SK-N-SH (cell line): Measurements from ENCODE around the gene PLCG2. TPM values are rescaled to one million over a fixed set of nuclear protein-coding genes. Genes with fewer than 3 reads are reported as not detected.

Experiments used
- CTCF ChIA-PET: fragments of 300-600, 350-600 bp; formaldehyde crosslinking; extraction: SDS; loops from one replicate; lab custom pipeline; 2021; lab: Yijun Ruan, JAX
- POLR2A ChIA-PET: fragments of 350-600 bp; sonication (Branson Sonifier 250); formaldehyde crosslinking; extraction: SDS; loops from one replicate; lab custom pipeline; 2020; ENCODE audit warnings: antibody characterized with exemption, inconsistent platforms; lab: Yijun Ruan, JAX
- DNase-seq: peaks from one replicate; pipeline ENCODE4 v3.0.0; 2012
- H2AFZ ChIP-seq: fragments of 200-600 bp; sonication (generic); 2 replicates; pipeline ENCODE4 v1.8.1; 2016; ENCODE audit warnings: antibody characterized with exemption, mild to moderate bottlenecking, low read depth
- H3F3A ChIP-seq: fragments of 200-600 bp; sonication (generic); replicated peaks from 2 replicates; pipeline ENCODE3; 2016; ENCODE audit warnings: antibody characterized with exemption, mild to moderate bottlenecking; ENCODE audit not compliant: insufficient read depth
- H3K27ac ChIP-seq, 2 experiments: fragments of 200-500 bp in 1 of 2; fragments of 200-600 bp in 1 of 2; sonication (Bioruptor generic) in 1 of 2; sonication (generic), shearing (Covaris generic) in 1 of 2; 2 replicates each; pipeline versions ENCODE4 v1.5.1 to v1.6.1; 2014 to 2016; ENCODE audit warnings: low read depth in 2 of 2, inconsistent platforms in 1 of 2, low read length in 1 of 2, mild to moderate bottlenecking in 1 of 2, mixed read lengths in 1 of 2
- H3K27me3 ChIP-seq: fragments of 200-600 bp; sonication (generic), shearing (Covaris generic); 2 replicates; pipeline ENCODE4 v1.6.1; 2016; ENCODE audit warnings: mixed run types; ENCODE audit not compliant: insufficient read depth
- H3K36me3 ChIP-seq, 2 experiments: fragments of 200-500 bp in 1 of 2; fragments of 200-600 bp in 1 of 2; sonication (Bioruptor generic) in 1 of 2; sonication (generic) in 1 of 2; replicated peaks in 1 of 2; 2 replicates each; pipeline versions ENCODE3 to v1.5.1; 2014 to 2016; ENCODE audit warnings: low read length in 1 of 2, mild to moderate bottlenecking in 1 of 2; ENCODE audit not compliant: insufficient read depth in 2 of 2, control insufficient read depth in 1 of 2
- H3K4me1 ChIP-seq, 2 experiments: fragments of 200-500 bp in 1 of 2; fragments of 200-600 bp in 1 of 2; sonication (Bioruptor generic) in 1 of 2; sonication (generic), shearing (Covaris generic) in 1 of 2; 2 replicates each; pipeline versions ENCODE4 v1.5.1 to v1.6.1; 2014 to 2016; ENCODE audit warnings: low read depth in 1 of 2, low read length in 1 of 2, mixed run types in 1 of 2; ENCODE audit not compliant: insufficient read depth in 2 of 2, control insufficient read depth in 1 of 2
- H3K4me2 ChIP-seq: fragments of 200-600 bp; sonication (generic), shearing (Covaris generic); 2 replicates; pipeline ENCODE4 v1.6.1; 2017; ENCODE audit warnings: mixed run types
- H3K4me3 ChIP-seq, 2 experiments: fragments of 200-500 bp in 1 of 2; fragments of 200-600 bp in 1 of 2; sonication (Bioruptor generic) in 1 of 2; sonication (generic), shearing (Covaris generic) in 1 of 2; 2 replicates each; pipeline versions ENCODE4 v1.5.1 to v1.8.1; 2014 to 2016; ENCODE audit warnings: low read depth in 2 of 2, inconsistent platforms in 1 of 2, low read length in 1 of 2, mild to moderate bottlenecking in 1 of 2, mixed read lengths in 1 of 2, moderate library complexity in 1 of 2
- H3K79me2 ChIP-seq: fragments of 200-600 bp; sonication (generic); 2 replicates; pipeline ENCODE4 v1.8.1; 2017; ENCODE audit warnings: mild to moderate bottlenecking; ENCODE audit not compliant: insufficient read depth
- H3K9ac ChIP-seq: fragments of 200-600 bp; sonication (generic); 2 replicates; pipeline ENCODE4 v1.6.1; 2017; ENCODE audit warnings: mixed run types
- H3K9me2 ChIP-seq: fragments of 200-600 bp; sonication (generic); 2 replicates; pipeline ENCODE4 v1.6.1; 2017; ENCODE audit warnings: mixed run types
- H3K9me3 ChIP-seq: fragments of 200-600 bp; sonication (generic); 2 replicates; pipeline ENCODE4 v1.6.1; 2017; ENCODE audit warnings: mixed run types, mild to moderate bottlenecking, moderate library complexity
- H4K20me1 ChIP-seq: fragments of 200-600 bp; sonication (generic); 2 replicates; pipeline ENCODE4 v1.6.1; 2017; ENCODE audit warnings: mild to moderate bottlenecking, mixed run types; ENCODE audit not compliant: insufficient read depth
- EP300 ChIP-seq, 2 experiments: IDR thresholded peaks; 2 replicates each; pipeline versions ENCODE4 v1.4.0 to v1.6.1; 2012; ENCODE audit warnings: borderline replicate concordance in 1 of 2, low read depth in 1 of 2, low read length in 1 of 2
- EZH2phosphoT487 ChIP-seq: fragments of 200-600 bp; sonication (generic); IDR thresholded peaks from 2 replicates; pipeline ENCODE4 v1.6.1; 2017; ENCODE audit warnings: low read depth, mixed run types, mild to moderate bottlenecking, antibody characterized with exemption, moderate library complexity, borderline replicate concordance
- FOXM1 ChIP-seq: IDR thresholded peaks from 2 replicates; pipeline ENCODE4 v1.4.0; 2012; ENCODE audit warnings: low read depth, mild to moderate bottlenecking
- GATA2 ChIP-seq: sonication (generic); formaldehyde crosslinking; IDR thresholded peaks from 2 replicates; pipeline ENCODE4 v1.5.0; 2020; ENCODE audit warnings: mild to moderate bottlenecking, missing genetic modification reagents
- MXI1 ChIP-seq: IDR thresholded peaks from 2 replicates; pipeline ENCODE4 v1.6.1; 2012; ENCODE audit warnings: mild to moderate bottlenecking, low read depth, low read length, improper control_type of control experiment
- NRF1 ChIP-seq: IDR thresholded peaks from 2 replicates; pipeline ENCODE4 v1.6.1; 2012; ENCODE audit warnings: low read depth, mild to moderate bottlenecking, low read length
- POLR2AphosphoS5 ChIP-seq: IDR thresholded peaks from 2 replicates; pipeline ENCODE4 v1.6.1; 2012; ENCODE audit warnings: low read depth, low read length
- RAD21 ChIP-seq: IDR thresholded peaks from 2 replicates; pipeline ENCODE4 v1.6.1; 2012; ENCODE audit warnings: mild to moderate bottlenecking, low read length
- SIN3A ChIP-seq: IDR thresholded peaks from 2 replicates; pipeline ENCODE4 v1.6.1; 2012; ENCODE audit warnings: low read depth, mild to moderate bottlenecking, low read length, moderate library complexity, borderline replicate concordance
- TCF12 ChIP-seq: IDR thresholded peaks from 2 replicates; pipeline ENCODE4 v1.4.0; 2012
- TEAD4 ChIP-seq: IDR thresholded peaks from 2 replicates; pipeline ENCODE4 v1.4.0; 2012; ENCODE audit warnings: mild to moderate bottlenecking, borderline replicate concordance; ENCODE audit not compliant: insufficient read depth
- YY1 ChIP-seq: IDR thresholded peaks from 2 replicates; pipeline ENCODE4 v1.4.0; 2012; ENCODE audit warnings: low read depth, mild to moderate bottlenecking
- ZBTB33 ChIP-seq: IDR thresholded peaks from 2 replicates; pipeline ENCODE4 v1.4.0; 2012; ENCODE audit warnings: low read depth, borderline replicate concordance
- WGBS: methylation state at CpG from one replicate; pipeline ENCODE4 v1.1.6; 2017; ENCODE audit warnings: low lambda C conversion rate; 5-methylcytosine and 5-hydroxymethylcytosine counted together
- polyA plus RNA-seq, 3 experiments: library from polyadenylated mRNA; depleted of rRNA; stranded (reverse); fragments of >200 nt; gene quantifications; 2 replicates each; pipeline ENCODE4 v1.2.3, GENCODE V29; 2012
- TF ChIP-seq, protein P1 (sequence below): IDR thresholded peaks from 2 replicates; pipeline ENCODE4 v1.6.1; 2012; ENCODE audit warnings: mild to moderate bottlenecking, low read depth, low read length, moderate library complexity
- TF ChIP-seq, protein P2 (sequence below): fragments of 150-350 bp; IDR thresholded peaks from 2 replicates; pipeline ENCODE4 v1.6.1; 2016; ENCODE audit warnings: mild to moderate bottlenecking, low read depth, low read length
- TF ChIP-seq, protein P3 (sequence below): IDR thresholded peaks from 2 replicates; pipeline ENCODE4 v1.4.0; 2012; ENCODE audit warnings: low read depth

PLCG2 gene
- polyA plus RNA-seq, 1 of the 3 experiments (the other 2 are of a cell fraction), result 0.23 TPM

- TF ChIP-seq ZBTB33, result no peak
- TF ChIP-seq SIN3A, result no peak
These were observed 225.5 kb downstream of the PLCG2 start (continued) for GRCh38 chr16:82004601-82005000.

DNA sequence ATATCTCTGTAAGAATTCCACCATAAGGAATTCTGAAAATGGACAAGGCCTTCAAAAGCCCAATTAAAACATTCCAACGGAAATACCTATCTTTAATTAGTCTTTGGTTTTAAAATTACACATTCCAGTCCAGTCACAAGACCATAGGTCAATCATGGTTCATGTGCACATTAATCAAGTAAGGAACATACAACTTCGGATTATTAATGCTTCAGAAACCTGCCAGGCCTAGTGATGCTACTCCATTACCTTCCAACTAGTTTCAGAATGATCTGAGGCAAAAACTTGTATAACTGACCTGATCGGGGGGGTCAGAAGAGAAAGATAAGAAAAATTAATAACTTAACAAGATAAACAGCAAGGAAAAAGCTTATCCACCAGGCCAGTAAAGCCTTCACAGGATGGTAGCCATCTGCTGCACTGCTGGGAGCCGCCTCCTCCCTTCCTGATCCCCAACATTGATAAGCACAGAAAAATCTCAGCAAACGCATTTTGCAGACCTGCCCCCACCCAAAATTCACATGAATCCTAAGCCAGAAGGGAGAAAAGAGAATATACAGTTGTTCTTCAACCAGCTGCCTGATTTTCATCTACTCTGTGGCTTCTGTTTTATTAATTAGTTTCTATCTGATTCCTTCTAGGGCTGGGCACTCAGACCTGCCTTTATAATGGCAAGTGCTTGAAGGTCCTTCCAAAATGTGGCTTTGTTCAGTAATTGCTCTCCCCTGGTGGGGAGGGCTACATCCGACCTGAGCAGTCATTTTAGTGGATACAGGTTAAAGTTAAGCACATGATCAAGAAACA lies 226.1 kb downstream of the PLCG2 start:
- TF ChIP-seq GATA2 (CRISPR knock-in tag) (peak; percentile 23; the same call in 1 of the 2 replicates), MXI1 (no peak)
- TF ChIP-seq, all 33 proteins: peak for 1
- no peak overlapping the region for H3K4me2 ChIP-seq
- 0 out of 2 replicates have a peak, but pooled peaks cover 4% of the 10 kb centered on the region for H3K27me3 ChIP-seq
- H3K9me3 ChIP-seq, result 0 out of 2 replicates have a peak, but pooled peaks cover 3% of the 10 kb centered on the region
- H3F3A ChIP-seq, result no peaks in the 10 kb centered on the region
- no peak overlapping the region for H2AFZ ChIP-seq
- DNase-seq, result peak; percentile 33
- H3K4me3 ChIP-seq, result no peak overlapping the region
- peaks cover 0 to 3% of the 10 kb centered on the region in 2 experiments; a peak in 1 of 4 replicates for H3K4me1 ChIP-seq
- no peaks in the 10 kb centered on the region for H4K20me1 ChIP-seq
- H3K36me3 ChIP-seq, result no peaks in the 10 kb centered on the region
- no peaks in the 10 kb centered on the region for H3K9me2 ChIP-seq
- 17% methylated on average over 6 of the region's 6 CpGs for WGBS
- H3K27ac ChIP-seq, result no peak overlapping the region
- no peaks in the 10 kb centered on the region for H3K79me2 ChIP-seq
- no peak overlapping the region for H3K9ac ChIP-seq
- POLR2A ChIA-PET, result no interaction called here
- CTCF ChIA-PET, result no interaction called here

GRCh38 chr16:82006036-82006435 lies 226.9 kb downstream of the PLCG2 start:
- no peak overlapping the region for H3K9ac ChIP-seq
- H3K79me2 ChIP-seq, result no peaks in the 10 kb centered on the region
- 50% methylated on average over 5 of the region's 5 CpGs for WGBS
- 0 out of 2 replicates have a peak, but pooled peaks cover 3% of the 10 kb centered on the region for H3K9me3 ChIP-seq
- no peaks in the 10 kb centered on the region for H4K20me1 ChIP-seq
- H3K9me2 ChIP-seq, result no peaks in the 10 kb centered on the region
- 0 out of 2 replicates have a peak, but pooled peaks cover 4% of the 10 kb centered on the region for H3K27me3 ChIP-seq
- no peak overlapping the region for H2AFZ ChIP-seq
- H3K4me3 ChIP-seq, result no peak overlapping the region
- peaks cover 0 to 3% of the 10 kb centered on the region in 2 experiments; a peak in 1 of 4 replicates for H3K4me1 ChIP-seq
- no peaks in the 10 kb centered on the region for H3F3A ChIP-seq
- H3K36me3 ChIP-seq, result no peaks in the 10 kb centered on the region
- no peak overlapping the region for H3K4me2 ChIP-seq
- CTCF ChIA-PET, result no interaction called here
- DNase-seq, result no peak
- POLR2A ChIA-PET, result no interaction called here
- H3K27ac ChIP-seq, result no peak overlapping the region
- TF ChIP-seq, protein P1, sequence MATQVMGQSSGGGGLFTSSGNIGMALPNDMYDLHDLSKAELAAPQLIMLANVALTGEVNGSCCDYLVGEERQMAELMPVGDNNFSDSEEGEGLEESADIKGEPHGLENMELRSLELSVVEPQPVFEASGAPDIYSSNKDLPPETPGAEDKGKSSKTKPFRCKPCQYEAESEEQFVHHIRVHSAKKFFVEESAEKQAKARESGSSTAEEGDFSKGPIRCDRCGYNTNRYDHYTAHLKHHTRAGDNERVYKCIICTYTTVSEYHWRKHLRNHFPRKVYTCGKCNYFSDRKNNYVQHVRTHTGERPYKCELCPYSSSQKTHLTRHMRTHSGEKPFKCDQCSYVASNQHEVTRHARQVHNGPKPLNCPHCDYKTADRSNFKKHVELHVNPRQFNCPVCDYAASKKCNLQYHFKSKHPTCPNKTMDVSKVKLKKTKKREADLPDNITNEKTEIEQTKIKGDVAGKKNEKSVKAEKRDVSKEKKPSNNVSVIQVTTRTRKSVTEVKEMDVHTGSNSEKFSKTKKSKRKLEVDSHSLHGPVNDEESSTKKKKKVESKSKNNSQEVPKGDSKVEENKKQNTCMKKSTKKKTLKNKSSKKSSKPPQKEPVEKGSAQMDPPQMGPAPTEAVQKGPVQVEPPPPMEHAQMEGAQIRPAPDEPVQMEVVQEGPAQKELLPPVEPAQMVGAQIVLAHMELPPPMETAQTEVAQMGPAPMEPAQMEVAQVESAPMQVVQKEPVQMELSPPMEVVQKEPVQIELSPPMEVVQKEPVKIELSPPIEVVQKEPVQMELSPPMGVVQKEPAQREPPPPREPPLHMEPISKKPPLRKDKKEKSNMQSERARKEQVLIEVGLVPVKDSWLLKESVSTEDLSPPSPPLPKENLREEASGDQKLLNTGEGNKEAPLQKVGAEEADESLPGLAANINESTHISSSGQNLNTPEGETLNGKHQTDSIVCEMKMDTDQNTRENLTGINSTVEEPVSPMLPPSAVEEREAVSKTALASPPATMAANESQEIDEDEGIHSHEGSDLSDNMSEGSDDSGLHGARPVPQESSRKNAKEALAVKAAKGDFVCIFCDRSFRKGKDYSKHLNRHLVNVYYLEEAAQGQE, result no peak
- TF ChIP-seq EP300 (IDR thresholded peaks at IDR 0.05; ENCODE audit: borderline replicate concordance in 1 of 2, low read depth in 1 of 2, low read length in 1 of 2) (no peak), TCF12 (no peak), EZH2phosphoT487 (no peak), TEAD4 (no peak), NRF1 (no peak), FOXM1 (no peak), YY1 (no peak), POLR2AphosphoS5 (no peak), RAD21 (no peak)
- TF ChIP-seq, protein P2, sequence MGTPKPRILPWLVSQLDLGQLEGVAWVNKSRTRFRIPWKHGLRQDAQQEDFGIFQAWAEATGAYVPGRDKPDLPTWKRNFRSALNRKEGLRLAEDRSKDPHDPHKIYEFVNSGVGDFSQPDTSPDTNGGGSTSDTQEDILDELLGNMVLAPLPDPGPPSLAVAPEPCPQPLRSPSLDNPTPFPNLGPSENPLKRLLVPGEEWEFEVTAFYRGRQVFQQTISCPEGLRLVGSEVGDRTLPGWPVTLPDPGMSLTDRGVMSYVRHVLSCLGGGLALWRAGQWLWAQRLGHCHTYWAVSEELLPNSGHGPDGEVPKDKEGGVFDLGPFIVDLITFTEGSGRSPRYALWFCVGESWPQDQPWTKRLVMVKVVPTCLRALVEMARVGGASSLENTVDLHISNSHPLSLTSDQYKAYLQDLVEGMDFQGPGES, result no peak
- TF ChIP-seq, protein P3, sequence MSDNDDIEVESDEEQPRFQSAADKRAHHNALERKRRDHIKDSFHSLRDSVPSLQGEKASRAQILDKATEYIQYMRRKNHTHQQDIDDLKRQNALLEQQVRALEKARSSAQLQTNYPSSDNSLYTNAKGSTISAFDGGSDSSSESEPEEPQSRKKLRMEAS, result no peak
